ENCODE results near the gene MDP1. TPM values are rescaled to one million over a fixed set of nuclear protein-coding genes. Genes with fewer than 3 reads are reported as not detected.

The MDP1 gene
- total RNA-seq, 3 donors from 2014 or later: 11.1 to 14.8 (median 13.2) TPM

DNA sequence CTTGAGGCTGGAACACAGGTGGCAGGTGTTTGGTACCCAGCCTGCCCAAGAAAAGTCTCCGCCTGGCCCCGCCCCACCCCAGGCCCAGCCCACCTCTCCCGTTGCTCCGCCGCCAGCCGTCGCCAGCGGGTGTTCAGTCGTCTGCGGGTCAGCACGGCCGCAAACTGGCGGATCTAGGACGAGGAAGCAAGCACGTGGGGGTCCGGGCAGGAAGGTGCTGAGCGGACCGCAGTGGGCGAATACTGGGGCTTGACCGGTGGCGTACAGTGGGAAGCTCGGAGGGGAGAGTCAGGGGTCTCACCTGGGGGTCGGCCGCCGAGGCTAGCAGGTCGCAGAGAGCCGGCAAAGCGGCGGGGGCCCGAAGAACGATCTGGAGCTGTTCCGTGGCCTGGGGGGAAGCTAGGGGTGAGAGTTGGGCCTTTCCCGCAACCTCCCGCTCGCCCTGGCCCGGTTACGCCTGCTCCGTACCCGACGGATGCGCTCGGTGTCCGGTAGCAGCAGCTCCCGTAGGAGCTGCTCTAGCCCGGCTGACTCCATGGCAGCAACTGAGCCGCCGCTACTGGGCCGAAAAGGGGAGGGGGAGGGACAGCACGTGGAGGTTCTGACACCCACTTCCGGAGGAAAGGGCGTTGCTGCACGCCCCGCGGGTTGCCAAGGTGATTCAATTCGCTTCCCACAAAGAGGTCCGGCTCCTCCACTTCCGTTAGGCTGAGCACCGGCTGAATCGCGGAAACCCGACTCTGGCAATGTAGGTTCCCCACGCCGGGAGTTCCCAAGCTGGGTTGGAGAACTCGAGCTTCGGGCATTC lies 27.4 kb downstream of the MDP1 start, which contains the start of gene IPO4:
Gene IPO4, minus strand, starts transcription at position 566 of the 808 bp plus-strand sequence. Its CDS starts 29 bp downstream, at position 537.
- intact Hi-C loops (cut with DNase I, micrococcal nuclease): no loop called here

DNA sequence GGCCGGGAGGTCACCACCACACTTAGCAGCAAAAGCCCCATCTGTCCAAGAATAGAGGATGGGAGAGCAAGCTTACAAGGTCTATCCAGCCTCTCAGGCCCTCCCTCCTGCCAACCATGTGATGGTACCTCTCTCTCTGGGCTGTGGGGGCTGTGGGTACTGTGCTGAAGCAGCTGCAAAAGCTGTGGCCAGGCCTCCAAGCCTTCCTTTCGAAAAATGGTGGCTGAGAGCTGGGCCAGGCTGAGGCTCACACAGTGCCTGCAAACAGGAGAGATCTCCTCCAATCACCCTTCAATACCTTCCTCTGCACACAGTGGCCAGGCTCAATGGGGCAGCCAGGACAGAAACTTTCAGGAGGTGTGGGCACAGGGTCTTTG lies 28.3 kb downstream of the MDP1 start:
- TF ChIP-seq, protein P1, sequence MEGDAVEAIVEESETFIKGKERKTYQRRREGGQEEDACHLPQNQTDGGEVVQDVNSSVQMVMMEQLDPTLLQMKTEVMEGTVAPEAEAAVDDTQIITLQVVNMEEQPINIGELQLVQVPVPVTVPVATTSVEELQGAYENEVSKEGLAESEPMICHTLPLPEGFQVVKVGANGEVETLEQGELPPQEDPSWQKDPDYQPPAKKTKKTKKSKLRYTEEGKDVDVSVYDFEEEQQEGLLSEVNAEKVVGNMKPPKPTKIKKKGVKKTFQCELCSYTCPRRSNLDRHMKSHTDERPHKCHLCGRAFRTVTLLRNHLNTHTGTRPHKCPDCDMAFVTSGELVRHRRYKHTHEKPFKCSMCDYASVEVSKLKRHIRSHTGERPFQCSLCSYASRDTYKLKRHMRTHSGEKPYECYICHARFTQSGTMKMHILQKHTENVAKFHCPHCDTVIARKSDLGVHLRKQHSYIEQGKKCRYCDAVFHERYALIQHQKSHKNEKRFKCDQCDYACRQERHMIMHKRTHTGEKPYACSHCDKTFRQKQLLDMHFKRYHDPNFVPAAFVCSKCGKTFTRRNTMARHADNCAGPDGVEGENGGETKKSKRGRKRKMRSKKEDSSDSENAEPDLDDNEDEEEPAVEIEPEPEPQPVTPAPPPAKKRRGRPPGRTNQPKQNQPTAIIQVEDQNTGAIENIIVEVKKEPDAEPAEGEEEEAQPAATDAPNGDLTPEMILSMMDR (IDR thresholded peaks at IDR 0.05): no peak
- Histone ChIP-seq H3K4me1 (ENCODE audit: low read depth) (peaks cover 7% of the 10 kb centered on the region), H3K9me3 (no peaks in the 10 kb centered on the region), H3K36me3 (ENCODE audit: low read depth) (no peaks in the 10 kb centered on the region), H3K4me3 (no peak overlapping the region)
- intact Hi-C loops (cut with DNase I, micrococcal nuclease): no loop called here
- no peak for ATAC-seq
- no peak for DNase-seq

More for the DNA sequence above, 27.4 kb downstream of the MDP1 start, which contains the start of gene IPO4:
- Histone ChIP-seq H3K4me3 (peak within 1 kb of the TSS; percentile 20), H3K4me1 (ENCODE audit: low read depth) (peaks cover 7% of the 10 kb centered on the region), H3K9me3 (no peaks in the 10 kb centered on the region), H3K36me3 (ENCODE audit: low read depth) (no peaks in the 10 kb centered on the region)
- DNase-seq (peak; percentile 94 to 97 (median 94)), ATAC-seq (peak; percentile 98)
- TF ChIP-seq, protein P1 (IDR thresholded peaks at IDR 0.05): no peak

DNA sequence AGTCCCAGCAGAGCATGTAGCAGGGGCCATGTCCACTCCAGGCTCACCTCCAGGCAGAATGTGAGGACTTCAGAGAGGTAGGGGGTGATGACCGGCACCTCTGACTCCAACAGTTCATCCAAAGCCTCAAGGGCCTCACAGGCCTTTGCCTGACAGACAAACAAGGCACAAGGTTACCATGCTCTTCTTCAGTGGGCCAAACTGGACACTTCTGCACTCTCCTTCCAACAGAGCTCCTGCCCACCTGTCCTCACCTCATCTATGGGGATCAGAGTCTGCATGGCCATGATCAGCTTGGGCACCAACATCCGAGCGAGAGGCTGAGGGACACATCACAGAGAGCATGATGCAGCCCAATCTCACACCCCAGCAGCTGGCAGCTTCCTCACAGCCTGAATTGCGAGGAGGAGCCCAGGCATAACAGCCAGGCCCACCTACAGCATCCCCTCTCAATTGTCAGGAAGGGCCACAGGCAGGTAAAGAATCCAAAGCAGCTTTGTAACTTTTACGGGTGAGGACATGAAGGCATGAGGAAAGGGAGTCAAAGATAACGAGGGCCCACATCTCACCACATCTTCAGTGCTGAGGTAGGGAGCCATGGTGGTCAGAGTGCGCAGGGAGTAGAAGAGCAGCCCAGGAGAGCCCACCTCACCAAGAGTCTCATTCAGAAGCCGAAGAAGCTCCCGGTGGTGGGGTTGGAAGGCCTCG lies 28.9 kb downstream of the MDP1 start:
- no peak overlapping the region for H3K4me3 ChIP-seq
- TF ChIP-seq, protein P1 (IDR thresholded peaks at IDR 0.05): no peak
- H3K9me3 ChIP-seq: no peaks in the 10 kb centered on the region
- DNase-seq: no peak
- peaks cover 7% of the 10 kb centered on the region for H3K4me1 ChIP-seq (ENCODE audit: low read depth)
- ATAC-seq: no peak
- H3K36me3 ChIP-seq (ENCODE audit: low read depth): no peaks in the 10 kb centered on the region
- intact Hi-C loops (cut with DNase I, micrococcal nuclease): no loop called here

DNA sequence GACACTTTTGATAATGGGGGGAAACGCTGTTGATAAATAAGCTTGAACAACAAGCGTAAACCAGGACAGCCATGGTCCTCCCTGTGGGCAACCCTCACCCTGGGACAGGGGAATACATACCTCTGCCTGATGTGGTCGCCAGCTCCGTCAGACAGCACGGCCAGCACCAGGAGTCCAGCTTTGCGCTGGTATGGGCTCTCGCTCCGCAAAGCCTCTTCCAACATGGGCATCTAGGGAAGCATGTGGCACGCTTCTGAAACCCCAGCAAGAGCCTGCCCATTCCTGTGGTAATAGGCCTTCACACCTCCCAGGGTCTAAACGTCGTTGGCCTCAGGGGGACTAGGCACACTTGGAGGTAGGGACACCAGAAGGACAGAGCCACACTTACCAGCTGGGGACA lies 30.1 kb downstream of the MDP1 start:
- Histone ChIP-seq H3K4me1 (ENCODE audit: low read depth) (peaks cover 7% of the 10 kb centered on the region), H3K9me3 (no peaks in the 10 kb centered on the region), H3K4me3 (no peak overlapping the region), H3K36me3 (ENCODE audit: low read depth) (no peaks in the 10 kb centered on the region)
- intact Hi-C loops (cut with DNase I, micrococcal nuclease): no loop called here
- no peak for ATAC-seq
- no peak for DNase-seq
- TF ChIP-seq, protein P1 (IDR thresholded peaks at IDR 0.05): no peak

DNA sequence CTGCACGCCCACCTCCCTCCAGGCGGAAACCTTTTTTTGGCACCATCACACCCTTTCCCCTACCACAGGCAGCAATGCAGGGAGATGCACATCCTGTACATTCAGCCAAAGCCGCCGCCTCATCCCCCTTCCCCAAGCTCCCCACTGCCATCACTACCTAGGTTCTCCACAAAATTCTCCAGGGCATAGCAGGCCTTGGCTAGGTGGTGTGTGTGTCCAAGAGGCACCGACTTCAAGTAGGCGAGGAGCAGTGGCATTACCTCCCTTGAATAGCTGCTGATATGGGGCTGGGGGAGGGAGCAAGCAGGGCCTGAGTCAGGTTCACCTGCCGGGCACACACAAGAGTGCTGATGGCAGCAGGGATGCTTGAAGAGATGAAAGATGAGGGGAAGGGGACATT lies 30.8 kb downstream of the MDP1 start:
- Histone ChIP-seq H3K9me3 (no peaks in the 10 kb centered on the region), H3K4me3 (no peak overlapping the region), H3K36me3 (ENCODE audit: low read depth) (no peaks in the 10 kb centered on the region), H3K4me1 (ENCODE audit: low read depth) (peaks cover 7% of the 10 kb centered on the region)
- DNase-seq: no peak
- TF ChIP-seq, protein P1 (IDR thresholded peaks at IDR 0.05): no peak
- ATAC-seq: no peak
- intact Hi-C loops (cut with DNase I, micrococcal nuclease): no loop called here

All from mucosa of descending colon (tissue), 3 donors.